Mesenchymal stem cell (in vitro differentiated cells and primary cell): ENCODE measurements around the gene SPECC1L.
A peak's percentile ranks its signal among the peaks of the same experiment; 100 is the strongest.
"Not testable (repeated sequence)": the region's sequence is repeated elsewhere in the genome, so short reads cannot be mapped to it uniquely, and the experiment has no call there.

Source experiments
- DNase-seq: peaks from one replicate; pipeline ENCODE4 v3.0.0-alpha.2; 2013
- H2AFZ ChIP-seq: one replicate; pipeline ENCODE4 v1.6.1; 2013; ENCODE audit warnings: low read depth, mild to moderate bottlenecking, control low read depth, inconsistent platforms, low read length, moderate library complexity
- H2AK5ac ChIP-seq: 2 replicates; pipeline ENCODE4 v1.6.1; 2013; ENCODE audit warnings: low read length, moderate library complexity, mild to moderate bottlenecking, inconsistent platforms; ENCODE audit not compliant: severe bottlenecking
- H2BK120ac ChIP-seq: one replicate; pipeline ENCODE4 v1.6.1; 2013; ENCODE audit warnings: low read depth, mild to moderate bottlenecking, inconsistent platforms, low read length, moderate library complexity
- H2BK12ac ChIP-seq, 2 experiments: one replicate each; pipeline ENCODE4 v1.6.1; 2013; ENCODE audit warnings: inconsistent platforms in 2 of 2, low read length in 2 of 2, mild to moderate bottlenecking in 2 of 2, moderate library complexity in 2 of 2, control low read depth in 1 of 2
- H2BK15ac ChIP-seq: one replicate; pipeline ENCODE4 v1.6.1; 2013; ENCODE audit warnings: mild to moderate bottlenecking, low read depth, inconsistent platforms; ENCODE audit not compliant: poor library complexity, severe bottlenecking
- H2BK5ac ChIP-seq: 2 replicates; pipeline ENCODE4 v1.6.1; 2013; ENCODE audit warnings: low read depth, mild to moderate bottlenecking, low read length, control low read depth, inconsistent platforms; ENCODE audit not compliant: poor library complexity, severe bottlenecking
- H3K14ac ChIP-seq, 2 experiments: one replicate each; pipeline ENCODE4 v1.6.1; 2013; ENCODE audit warnings: inconsistent platforms in 2 of 2, low read length in 2 of 2, control low read depth in 1 of 2, mild to moderate bottlenecking in 1 of 2, moderate library complexity in 1 of 2
- H3K18ac ChIP-seq, 2 experiments: one replicate each; pipeline ENCODE4 v1.6.1; 2013; ENCODE audit warnings: inconsistent platforms in 2 of 2, low read length in 2 of 2, control low read depth in 1 of 2, low read depth in 1 of 2, mild to moderate bottlenecking in 1 of 2
- H3K23ac ChIP-seq, 2 experiments: one replicate each; pipeline ENCODE4 v1.6.1; 2013; ENCODE audit warnings: inconsistent platforms in 2 of 2, low read length in 2 of 2, mild to moderate bottlenecking in 2 of 2, moderate library complexity in 2 of 2, control low read depth in 1 of 2
- H3K27ac ChIP-seq: 2 replicates; pipeline ENCODE4 v1.5.1; 2013; ENCODE audit warnings: mild to moderate bottlenecking, moderate library complexity, low read length, control low read depth, inconsistent platforms; ENCODE audit not compliant: poor library complexity, severe bottlenecking
- H3K27me3 ChIP-seq, 2 experiments: 2 replicates each; pipeline versions ENCODE4 v1.6.1 to v1.7.0; 2013; ENCODE audit warnings: low read length in 2 of 2, mild to moderate bottlenecking in 2 of 2, moderate library complexity in 2 of 2, control low read depth in 1 of 2, inconsistent platforms in 1 of 2; ENCODE audit not compliant: control insufficient read depth in 1 of 2, insufficient read depth in 1 of 2
- H3K36me3 ChIP-seq, 2 experiments: 2 replicates each; pipeline versions ENCODE4 v1.6.1 to v1.7.0; 2013; ENCODE audit warnings: low read length in 2 of 2, control low read depth in 1 of 2, inconsistent platforms in 1 of 2, low read depth in 1 of 2, mild to moderate bottlenecking in 1 of 2; ENCODE audit not compliant: insufficient read depth in 2 of 2, control insufficient read depth in 1 of 2
- H3K4ac ChIP-seq, 2 experiments: one replicate each; pipeline ENCODE4 v1.6.1; 2013; ENCODE audit warnings: inconsistent platforms in 2 of 2, low read length in 2 of 2, mild to moderate bottlenecking in 2 of 2, moderate library complexity in 2 of 2, control low read depth in 1 of 2, low read depth in 1 of 2
- H3K4me1 ChIP-seq: 2 replicates; pipeline ENCODE4 v1.6.1; 2013; ENCODE audit warnings: low read depth, low read length, control low read depth; ENCODE audit not compliant: control insufficient read depth, insufficient read depth
- H3K4me2 ChIP-seq: 2 replicates; pipeline ENCODE4 v1.6.1; 2013; ENCODE audit warnings: low read length, mild to moderate bottlenecking, inconsistent platforms; ENCODE audit not compliant: poor library complexity, severe bottlenecking
- H3K4me3 ChIP-seq, 2 experiments: 2 replicates each; pipeline versions ENCODE4 v1.5.1 to v1.7.0; 2013; ENCODE audit warnings: low read length in 2 of 2, mild to moderate bottlenecking in 2 of 2, control low read depth in 1 of 2, low read depth in 1 of 2; ENCODE audit not compliant: insufficient read depth in 1 of 2
- H3K79me1 ChIP-seq: replicated peaks from 2 replicates; pipeline ENCODE4 v1.6.1; 2013; ENCODE audit warnings: mild to moderate bottlenecking, control low read depth, low read length, inconsistent platforms; ENCODE audit not compliant: poor library complexity, severe bottlenecking
- H3K9ac ChIP-seq: 2 replicates; pipeline ENCODE4 v1.7.0; 2013; ENCODE audit warnings: mild to moderate bottlenecking, low read length, moderate library complexity
- H3K9me3 ChIP-seq: 2 replicates; pipeline ENCODE4 v1.7.0; 2013; ENCODE audit warnings: mild to moderate bottlenecking, low read length; ENCODE audit not compliant: control insufficient read depth
- H4K8ac ChIP-seq: one replicate; pipeline ENCODE4 v1.6.1; 2013; ENCODE audit warnings: inconsistent platforms, mild to moderate bottlenecking, low read length, moderate library complexity
- H4K91ac ChIP-seq: one replicate; pipeline ENCODE4 v1.6.1; 2013; ENCODE audit warnings: mild to moderate bottlenecking, low read length, inconsistent platforms
- WGBS: methylation state at CpG from one replicate; pipeline ENCODE4 v1.1.7; 2013; ENCODE audit warnings: mixed read lengths; 5-methylcytosine and 5-hydroxymethylcytosine counted together

Gene SPECC1L

DNA sequence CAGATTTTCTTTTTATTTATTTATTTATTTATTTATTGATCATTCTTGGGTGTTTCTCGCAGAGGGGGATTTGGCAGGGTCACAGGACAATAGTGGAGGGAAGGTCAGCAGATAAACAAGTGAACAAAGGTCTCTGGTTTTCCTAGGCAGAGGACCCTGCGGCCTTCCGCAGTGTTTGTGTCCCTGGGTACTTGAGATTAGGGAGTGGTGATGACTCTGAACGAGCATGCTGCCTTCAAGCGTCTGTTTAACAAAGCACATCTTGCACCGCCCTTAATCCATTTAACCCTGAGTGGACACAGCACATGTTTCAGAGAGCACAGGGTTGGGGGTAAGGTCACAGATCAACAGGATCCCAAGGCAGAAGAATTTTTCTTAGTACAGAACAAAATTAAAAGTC lies 45.6 kb downstream of the SPECC1L start:
- not testable (repeated sequence) for H3K4me1 ChIP-seq, H3K14ac ChIP-seq, H3K9me3 ChIP-seq, DNase-seq, H2BK120ac ChIP-seq, H2BK12ac ChIP-seq, H3K18ac ChIP-seq, H3K27me3 ChIP-seq, H2BK5ac ChIP-seq, H3K27ac ChIP-seq, H2AK5ac ChIP-seq, H4K91ac ChIP-seq, H4K8ac ChIP-seq, H3K4me3 ChIP-seq, H3K4me2 ChIP-seq, H3K9ac ChIP-seq, H3K23ac ChIP-seq, H2AFZ ChIP-seq, H2BK15ac ChIP-seq, H3K4ac ChIP-seq
- WGBS = no CpG with 5 or more reads among the region's 6 CpGs
- Histone ChIP-seq H3K36me3 (peaks cover 20 to 67% of the 10 kb centered on the region in 2 experiments), H3K79me1 (peaks cover 12% of the 10 kb centered on the region)

DNA sequence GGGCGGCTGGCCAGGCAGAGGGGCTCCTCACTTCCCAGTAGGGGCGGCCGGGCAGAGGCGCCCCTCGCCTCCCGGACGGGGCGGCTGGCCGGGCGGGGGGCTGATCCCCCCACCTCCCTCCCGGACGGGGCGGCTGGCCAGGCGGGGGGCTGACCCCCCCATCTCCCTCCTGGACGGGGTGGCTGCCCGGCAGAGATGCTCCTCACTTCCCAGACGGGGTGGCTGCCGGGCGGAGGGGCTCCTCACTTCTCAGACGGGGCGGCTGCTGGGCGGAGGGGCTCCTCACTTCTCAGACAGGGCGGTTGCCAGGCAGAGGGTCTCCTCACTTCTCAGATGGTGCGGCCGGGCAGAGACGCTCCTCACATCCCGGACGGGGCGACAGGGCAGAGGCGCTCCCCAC lies 46.9 kb downstream of the SPECC1L start:
- H3K4me2 ChIP-seq, H3K27me3 ChIP-seq, H2BK5ac ChIP-seq, H3K18ac ChIP-seq, H3K4me3 ChIP-seq, H3K4me1 ChIP-seq, H2BK12ac ChIP-seq, H3K9ac ChIP-seq, H4K8ac ChIP-seq, H2AK5ac ChIP-seq, H2BK15ac ChIP-seq, H3K14ac ChIP-seq, H3K23ac ChIP-seq, H3K4ac ChIP-seq, H3K27ac ChIP-seq, DNase-seq, H2AFZ ChIP-seq, H3K9me3 ChIP-seq, H2BK120ac ChIP-seq, H4K91ac ChIP-seq: not testable (repeated sequence)
- Histone ChIP-seq H3K79me1 (peaks cover 21% of the 10 kb centered on the region), H3K36me3 (peaks cover 27 to 73% of the 10 kb centered on the region in 2 experiments)
- WGBS = 98% methylated on average over 13 of the region's 30 CpGs

DNA sequence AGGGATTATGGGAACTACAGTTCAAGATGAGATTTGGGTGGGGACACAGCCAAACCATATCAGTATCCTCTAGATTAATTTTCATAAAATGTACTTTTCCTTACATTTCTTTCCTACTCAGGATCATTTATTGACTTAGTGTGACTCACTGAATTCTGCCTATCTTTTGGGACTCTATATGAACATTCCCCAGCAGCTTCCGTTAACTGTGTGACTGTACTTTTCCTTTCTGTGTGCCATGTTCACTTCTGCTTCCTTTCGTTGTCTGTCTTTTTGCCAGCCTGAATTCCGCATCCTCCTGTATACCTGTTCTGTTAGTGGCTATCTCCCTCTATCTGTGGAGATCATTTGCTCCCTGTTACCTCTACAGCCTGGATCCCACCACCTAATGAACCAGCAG lies 48.8 kb downstream of the SPECC1L start:
- no peaks in the 10 kb centered on the region for H3K27me3 ChIP-seq
- H2AK5ac ChIP-seq = no peak overlapping the region
- H2BK12ac ChIP-seq = no peak overlapping the region
- no peak overlapping the region for H2BK120ac ChIP-seq
- H2AFZ ChIP-seq = no peak overlapping the region
- peak overlapping the region; percentile 26 for H3K27ac ChIP-seq
- no peak overlapping the region for H4K91ac ChIP-seq
- H3K36me3 ChIP-seq = peaks cover 23 to 71% of the 10 kb centered on the region in 2 experiments
- no peaks in the 10 kb centered on the region for H3K9me3 ChIP-seq
- no peak overlapping the region for H2BK15ac ChIP-seq
- no peak overlapping the region for H3K18ac ChIP-seq
- peaks cover 23% of the 10 kb centered on the region for H3K79me1 ChIP-seq
- H3K4me3 ChIP-seq = no peak overlapping the region
- no peak overlapping the region for H3K14ac ChIP-seq
- H3K4me1 ChIP-seq = no peaks in the 10 kb centered on the region
- no peak overlapping the region for H3K4me2 ChIP-seq
- H4K8ac ChIP-seq = no peak overlapping the region
- whole genome bisulfite sequencing = 85% methylated on average over 3 of the region's 3 CpGs
- DNase-seq = no peak
- no peak overlapping the region for H2BK5ac ChIP-seq
- no peak overlapping the region for H3K4ac ChIP-seq
- no peak overlapping the region for H3K23ac ChIP-seq
- no peak overlapping the region for H3K9ac ChIP-seq

DNA sequence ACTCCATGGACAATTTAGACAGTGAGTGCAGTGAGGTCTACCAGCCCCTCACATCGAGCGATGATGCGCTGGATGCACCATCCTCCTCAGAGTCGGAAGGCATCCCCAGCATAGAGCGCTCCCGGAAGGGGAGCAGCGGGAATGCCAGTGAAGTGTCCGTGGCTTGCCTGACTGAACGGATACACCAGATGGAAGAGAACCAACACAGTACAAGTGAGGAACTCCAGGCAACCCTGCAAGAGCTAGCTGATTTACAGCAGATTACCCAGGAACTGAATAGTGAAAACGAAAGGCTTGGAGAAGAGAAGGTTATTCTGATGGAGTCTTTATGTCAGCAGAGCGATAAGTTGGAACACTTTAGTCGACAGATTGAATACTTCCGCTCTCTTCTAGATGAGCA lies 51.4 kb downstream of the SPECC1L start:
- no peak overlapping the region for H4K8ac ChIP-seq
- peaks cover 23% of the 10 kb centered on the region for H3K79me1 ChIP-seq
- no peak overlapping the region for H2AFZ ChIP-seq
- no peak overlapping the region for H4K91ac ChIP-seq
- H3K27me3 ChIP-seq = no peaks in the 10 kb centered on the region
- H3K27ac ChIP-seq = no peak overlapping the region
- no peak for DNase-seq
- peak overlapping the region in 1 of 2 experiments; percentile 5 for H3K4me3 ChIP-seq
- no peak overlapping the region for H3K14ac ChIP-seq
- H2BK5ac ChIP-seq = no peak overlapping the region
- peaks cover 28 to 68% of the 10 kb centered on the region in 2 experiments for H3K36me3 ChIP-seq
- H3K4me1 ChIP-seq = no peaks in the 10 kb centered on the region
- peak overlapping the region; percentile 71 for H3K9ac ChIP-seq
- H3K18ac ChIP-seq = no peak overlapping the region
- H3K23ac ChIP-seq = no peak overlapping the region
- H2AK5ac ChIP-seq = no peak overlapping the region
- no peaks in the 10 kb centered on the region for H3K9me3 ChIP-seq
- no peak overlapping the region for H3K4ac ChIP-seq
- H2BK120ac ChIP-seq = no peak overlapping the region
- no peak overlapping the region for H3K4me2 ChIP-seq
- WGBS = 97% methylated on average over 13 of the region's 13 CpGs
- H2BK12ac ChIP-seq = no peak overlapping the region
- no peak overlapping the region for H2BK15ac ChIP-seq
